C4-2B (cell line): ENCODE data around the gene IYD.

Experiments
- CTCF ChIP-seq: fragments of 450-650 bp; conservative IDR thresholded peaks from 2 replicates; pipeline ENCODE4 v1.5.1; 2017; ENCODE audit warnings: mild to moderate bottlenecking
- ZFX ChIP-seq: fragments of 450-650 bp; IDR thresholded peaks from 2 replicates; pipeline ENCODE4 v1.6.1; 2017

DNA sequence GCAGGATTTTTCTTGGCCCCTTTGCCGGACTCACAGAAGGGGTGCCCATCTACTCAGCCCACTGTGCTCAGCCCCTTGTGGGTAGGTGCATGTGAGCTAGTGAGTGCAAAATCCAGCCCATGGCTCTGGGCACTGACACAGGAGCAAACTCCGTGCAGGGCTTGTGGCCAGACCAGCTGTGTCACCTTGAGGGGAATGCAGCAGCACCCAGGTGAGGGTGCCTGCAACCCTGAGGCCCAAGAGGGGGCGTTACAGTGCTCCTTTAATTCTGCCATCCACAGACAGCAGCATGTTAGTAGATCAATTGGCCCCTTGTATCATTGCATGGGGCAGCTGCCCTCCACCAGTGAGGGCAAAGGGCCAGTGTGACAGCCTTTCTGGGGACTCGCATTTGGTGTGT, 12.9 kb upstream of the IYD start:
- TF ChIP-seq CTCF (no peak), ZFX (no peak)
